HG02938 (cell line): Measurements from ENCODE around the gene INTS4.
"Not testable (repeated sequence)": the region's sequence is repeated elsewhere in the genome, so short reads cannot be mapped to it uniquely, and the experiment has no call there.

Experiments used
- ATAC-seq: cut with Tn5 transposase; IDR thresholded peaks from one replicate; pipeline ENCODE4 v1.9.1; 2021; ENCODE audit warnings: mild to moderate bottlenecking, moderate library complexity; ENCODE audit not compliant: unreplicated experiment

Gene INTS4

GRCh38 chr11:77883775-77884174 is 110.7 kb downstream of the INTS4 start:
- no peak for ATAC-seq

GRCh38 chr11:77882396-77882795 is 112.1 kb downstream of the INTS4 start:
- no peak for ATAC-seq

- ATAC-seq: peak; percentile 77
Observed at GRCh38 chr11:77879218-77879617, 115.2 kb downstream of the INTS4 start.

- not testable (repeated sequence) for ATAC-seq
Observed at GRCh38 chr11:77878247-77878646, 116.2 kb downstream of the INTS4 start.

- no peak for ATAC-seq
Observed at GRCh38 chr11:77876045-77876444, 118.4 kb downstream of the INTS4 start.

GRCh38 chr11:77874206-77874605 is 120.3 kb downstream of the INTS4 start:
- ATAC-seq: no peak

- ATAC-seq: no peak
Observed at GRCh38 chr11:77873345-77873744, 121.1 kb downstream of the INTS4 start.

GRCh38 chr11:77871855-77872254 is 122.6 kb downstream of the INTS4 start:
- no peak for ATAC-seq

GRCh38 chr11:77868744-77869143 is 125.7 kb downstream of the INTS4 start:
- no peak for ATAC-seq

- no peak for ATAC-seq
Observed at GRCh38 chr11:77866336-77866735, 128.1 kb downstream of the INTS4 start.

GRCh38 chr11:77865805-77866204 is 128.7 kb downstream of the INTS4 start:
- ATAC-seq: no peak

GRCh38 chr11:77861444-77861843 is 133.0 kb downstream of the INTS4 start:
- not testable (repeated sequence) for ATAC-seq

- not testable (repeated sequence) for ATAC-seq
Observed at GRCh38 chr11:77857906-77858457, 136.5 kb downstream of the INTS4 start.

- ATAC-seq: no peak
Observed at GRCh38 chr11:77854838-77855237, 139.6 kb downstream of the INTS4 start.

GRCh38 chr11:77851503-77851902 is 143.0 kb downstream of the INTS4 start:
- ATAC-seq: no peak

GRCh38 chr11:77843700-77844099 is 150.8 kb downstream of the INTS4 start:
- not testable (repeated sequence) for ATAC-seq

- ATAC-seq: no peak
Observed at GRCh38 chr11:77842441-77843121, 151.9 kb downstream of the INTS4 start.

- no peak for ATAC-seq
Observed at GRCh38 chr11:77833302-77833701, 161.2 kb downstream of the INTS4 start.

GRCh38 chr11:77828926-77829325 is 165.5 kb downstream of the INTS4 start:
- ATAC-seq: no peak
